Measurements from ENCODE around the gene WAS.

WAS gene

GRCh38 chrX:48702716-48703115 is 19.1 kb downstream of the WAS start:
- TF ChIP-seq CTCF (conservative IDR thresholded peaks at IDR 0.05; ENCODE audit: low read depth) = no peak
- ChIA-PET CTCF (interaction anchor here (0.7 kb wide), 1 partner anchor 48 kb away, joined by 3 read pairs; no protein-coding TSS in a partner anchor), POLR2A (ENCODE audit: low non-redundant PET) (no interaction called here)
- DNase-seq (ENCODE audit: low spot score) = no peak
- peak overlapping the region; percentile 64 for H3K27ac ChIP-seq

- H3K27ac ChIP-seq = peak overlapping the region; percentile 59
- CTCF ChIA-PET = interaction anchor here (0.7 kb wide), 1 partner anchor 48 kb away, joined by 3 read pairs; no protein-coding TSS in a partner anchor
These were observed 19.6 kb downstream of the WAS start for GRCh38 chrX:48703228-48703627.

GRCh38 chrX:48703642-48704481 is 20.3 kb downstream of the WAS start:
- TF ChIP-seq CTCF (conservative IDR thresholded peaks at IDR 0.05; ENCODE audit: low read depth) = no peak; the same call in 1 of the 2 replicates
- peak; percentile 73 for DNase-seq (ENCODE audit: low spot score)
- ChIA-PET POLR2A (ENCODE audit: low non-redundant PET) (no interaction called here), CTCF (no interaction called here)
- peak overlapping the region; percentile 81 for H3K27ac ChIP-seq

More at GRCh38 chrX:48703228-48703627, 19.6 kb downstream of the WAS start:
- POLR2A ChIA-PET (ENCODE audit: low non-redundant PET) = no interaction called here
- DNase-seq (ENCODE audit: low spot score) = no peak
- TF ChIP-seq CTCF (conservative IDR thresholded peaks at IDR 0.05; ENCODE audit: low read depth) = no peak

- ChIA-PET POLR2A (ENCODE audit: low non-redundant PET) (no interaction called here), CTCF (no interaction called here)
- no peak for DNase-seq (ENCODE audit: low spot score)
- TF ChIP-seq CTCF (conservative IDR thresholded peaks at IDR 0.05; ENCODE audit: low read depth) = no peak
- peak overlapping the region; percentile 81 for H3K27ac ChIP-seq
These were observed 22.3 kb downstream of the WAS start for GRCh38 chrX:48705871-48706270.

- no peak for TF ChIP-seq CTCF (conservative IDR thresholded peaks at IDR 0.05; ENCODE audit: low read depth)
- CTCF ChIA-PET = no interaction called here
- POLR2A ChIA-PET (ENCODE audit: low non-redundant PET) = no interaction called here
- H3K27ac ChIP-seq = peak overlapping the region; percentile 54
- DNase-seq (ENCODE audit: low spot score) = no peak
These were observed 26.0 kb downstream of the WAS start for GRCh38 chrX:48709522-48710112.

GRCh38 chrX:48711162-48711928 is 27.7 kb downstream of the WAS start:
- CTCF ChIA-PET = no interaction called here
- TF ChIP-seq CTCF (conservative IDR thresholded peaks at IDR 0.05; ENCODE audit: low read depth) = no peak
- POLR2A ChIA-PET (ENCODE audit: low non-redundant PET) = no interaction called here
- DNase-seq (ENCODE audit: low spot score) = no peak
- H3K27ac ChIP-seq = no peak overlapping the region

Data from RWPE1 (cell line).